ENCODE data around the gene TNS1.
"Not testable (repeated sequence)": the region's sequence is repeated elsewhere in the genome, so short reads cannot be mapped to it uniquely, and the experiment has no call there.

TNS1 gene

GRCh38 chr2:217790681-217791392 lies 212.0 kb downstream of the TNS1 start:
- peak in 20 of 56 donors; percentile 17 to 78 (median 49) for DNase-seq

DNA sequence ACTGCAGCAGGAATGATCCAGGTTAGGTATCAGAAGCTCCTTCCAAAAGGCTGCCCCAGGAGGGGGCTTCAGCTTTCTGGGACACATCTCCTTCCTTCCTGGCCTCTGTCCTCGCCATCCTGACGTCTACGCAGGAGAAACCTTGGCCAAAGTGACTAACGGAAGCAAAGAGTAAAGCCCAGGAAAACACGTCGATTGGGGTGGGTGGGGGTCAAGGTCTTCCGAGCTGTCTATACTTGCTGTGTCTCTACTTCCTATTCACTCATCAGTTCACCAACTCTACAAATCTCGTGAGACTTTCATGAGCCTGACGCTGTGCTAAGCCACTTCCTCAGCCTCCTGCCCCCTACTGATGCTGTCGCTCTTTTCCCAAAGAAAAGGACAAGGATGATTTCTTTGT lies 212.6 kb downstream of the TNS1 start:
- DNase-seq: no peak

DNA sequence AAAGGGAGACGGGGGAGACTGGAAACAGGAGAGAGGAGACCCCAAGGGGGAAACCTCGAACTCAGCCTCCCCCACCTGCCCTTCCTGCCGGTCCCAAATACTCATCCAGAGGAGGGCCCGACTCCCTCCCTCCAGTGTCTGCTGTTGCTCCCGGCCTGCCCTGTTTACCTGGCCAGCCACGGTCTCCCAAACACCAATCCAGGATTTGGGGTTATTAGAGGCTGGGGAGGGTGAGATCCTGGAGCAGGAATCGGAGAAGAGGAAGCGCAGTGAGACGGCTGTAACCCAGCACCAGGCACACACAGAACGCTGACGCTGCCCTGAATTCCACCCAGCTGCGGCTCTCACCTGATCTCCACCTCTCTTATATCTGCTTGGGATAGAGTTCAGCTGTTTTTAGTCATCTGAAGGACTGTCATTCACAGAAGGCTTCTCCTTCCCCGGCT lies 213.0 kb downstream of the TNS1 start:
- DNase-seq: peak in 3 of 56 donors; percentile 18 to 40 (median 36)

DNA sequence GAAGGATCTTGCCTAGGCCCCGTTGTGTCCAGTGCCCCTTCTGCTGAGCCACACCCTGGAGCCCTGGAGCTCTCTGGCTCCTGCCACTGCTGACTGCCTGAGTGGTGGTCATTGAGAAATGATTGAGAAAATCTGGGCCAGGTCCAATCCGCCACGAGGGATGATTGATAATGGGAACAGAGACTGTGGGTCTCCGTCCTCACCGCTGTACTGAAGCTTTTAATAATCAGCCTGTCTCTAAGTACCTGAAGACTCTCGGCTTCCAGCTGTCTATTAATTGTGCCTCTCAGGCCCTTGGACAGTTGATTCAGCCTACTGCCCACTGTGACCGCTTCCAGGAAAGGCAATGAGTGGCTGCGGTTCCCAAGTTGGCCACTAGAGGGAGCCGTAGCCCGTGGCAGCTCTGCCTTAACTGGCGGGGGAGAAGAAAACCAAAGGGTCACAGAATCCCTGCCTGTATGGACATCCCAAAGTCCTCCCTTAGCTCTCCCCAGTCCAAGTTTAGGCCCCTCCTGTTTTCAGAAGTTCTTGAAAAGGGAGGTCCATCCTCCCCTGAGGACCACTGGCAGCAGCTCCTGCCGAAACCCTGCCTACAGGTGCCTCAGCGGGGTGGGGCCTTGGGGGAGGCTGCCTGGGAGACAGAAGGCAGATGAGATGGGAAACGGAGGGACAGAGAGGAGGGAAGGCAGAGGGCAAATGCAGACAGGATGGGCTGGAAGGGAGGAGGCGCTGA lies 213.6 kb downstream of the TNS1 start:
- DNase-seq: peak in 52 of 56 donors; percentile 25 to 92 (median 65)

GRCh38 chr2:217788669-217789002 lies 214.2 kb downstream of the TNS1 start:
- no peak for DNase-seq

- no peak for DNase-seq
Observed at GRCh38 chr2:217787160-217787877, 215.5 kb downstream of the TNS1 start.

DNA sequence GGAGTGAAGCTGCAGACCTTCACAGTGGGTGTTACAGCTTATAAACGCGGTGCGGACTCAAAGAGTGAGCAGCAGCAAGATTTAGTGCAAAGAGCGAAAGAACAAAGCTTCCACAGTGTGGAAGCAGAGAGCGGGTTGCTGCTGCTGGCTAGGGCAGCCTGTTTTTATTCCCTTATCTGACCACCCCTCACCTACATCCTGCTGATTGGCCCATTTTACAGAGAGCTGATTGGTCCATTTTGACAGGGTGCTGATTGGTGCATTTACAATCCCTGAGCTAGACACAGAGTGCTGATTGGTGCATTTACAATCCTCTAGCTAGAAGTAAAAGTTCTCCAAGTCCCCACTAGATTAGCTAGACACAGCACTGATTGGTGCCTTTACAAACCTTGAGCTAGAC lies 216.2 kb downstream of the TNS1 start:
- not testable (repeated sequence) for DNase-seq

DNA sequence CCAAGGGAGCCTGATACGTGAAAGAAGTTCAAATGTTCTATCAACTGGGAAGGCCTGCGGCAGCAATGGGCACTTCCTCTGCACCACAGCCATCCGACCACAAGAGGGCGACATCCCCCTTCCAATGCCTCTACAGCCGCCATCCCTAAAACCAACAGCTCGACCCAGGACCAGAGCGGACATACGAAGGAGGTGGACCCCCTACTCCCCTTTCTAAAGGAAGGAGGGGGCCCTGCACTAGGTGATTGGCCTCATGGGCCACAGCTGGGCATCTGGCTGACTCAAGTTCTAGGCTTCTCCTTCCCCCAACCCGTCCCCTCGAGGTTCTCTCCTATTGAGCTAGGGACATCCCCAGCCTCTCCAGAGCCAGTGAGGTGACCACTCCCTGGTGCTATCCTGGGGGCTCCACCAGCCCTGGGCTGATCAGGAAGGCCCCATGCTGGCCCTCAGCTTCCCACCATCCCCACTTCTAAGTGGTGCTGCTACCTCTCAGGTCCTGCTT lies 217.2 kb downstream of the TNS1 start:
- DNase-seq: peak in 49 of 56 donors; percentile 18 to 91 (median 66)

DNA sequence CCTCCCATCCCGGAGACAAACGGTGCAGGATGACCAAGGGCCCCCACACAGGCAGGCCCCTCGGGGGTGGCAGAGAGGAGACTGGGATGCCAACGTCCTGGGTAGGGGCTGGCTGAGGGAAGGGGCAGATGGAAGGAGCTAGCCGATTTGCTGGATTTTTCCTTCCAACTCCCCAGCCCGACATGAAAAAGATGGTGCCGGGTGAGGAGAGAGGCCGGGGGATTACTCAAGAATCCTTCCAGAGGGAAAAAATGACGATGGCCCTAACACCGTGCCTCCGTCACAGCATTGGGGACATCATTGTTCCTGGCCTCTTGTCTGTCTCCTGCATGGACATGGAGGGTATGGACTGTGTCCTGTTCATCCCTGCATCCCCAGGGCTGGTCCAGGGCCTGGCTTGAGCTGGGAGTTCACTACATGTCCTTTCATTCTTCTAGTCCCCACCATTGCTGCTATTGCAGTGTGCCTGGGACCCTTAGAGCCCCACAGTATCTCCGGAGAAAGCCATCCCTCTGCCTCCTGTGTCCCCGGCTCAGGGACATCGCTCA lies 217.7 kb downstream of the TNS1 start:
- DNase-seq: no peak

- no peak for DNase-seq
Observed at GRCh38 chr2:217783243-217783642, 219.6 kb downstream of the TNS1 start.

DNA sequence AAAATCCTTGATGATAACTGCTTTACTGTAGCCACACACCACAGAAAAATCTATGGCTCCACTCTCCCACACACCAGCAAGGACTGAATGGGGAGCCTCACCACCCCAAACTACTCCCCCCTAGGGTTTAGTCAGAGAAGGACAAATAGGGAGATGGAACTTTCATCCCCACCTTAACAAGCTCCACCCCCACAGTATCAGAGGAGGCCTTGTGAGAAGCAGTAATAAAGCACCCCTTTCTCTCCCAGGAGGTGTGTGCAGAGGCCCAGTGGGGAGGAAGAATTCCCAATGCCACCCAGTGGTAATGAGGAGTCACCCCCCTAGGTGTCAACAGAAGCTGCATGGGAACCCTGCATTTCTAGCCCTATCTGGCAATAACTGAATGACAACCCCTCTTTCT lies 224.9 kb downstream of the TNS1 start:
- no peak for DNase-seq

- no peak for DNase-seq
Observed at GRCh38 chr2:217776631-217777030, 226.2 kb downstream of the TNS1 start.

DNA sequence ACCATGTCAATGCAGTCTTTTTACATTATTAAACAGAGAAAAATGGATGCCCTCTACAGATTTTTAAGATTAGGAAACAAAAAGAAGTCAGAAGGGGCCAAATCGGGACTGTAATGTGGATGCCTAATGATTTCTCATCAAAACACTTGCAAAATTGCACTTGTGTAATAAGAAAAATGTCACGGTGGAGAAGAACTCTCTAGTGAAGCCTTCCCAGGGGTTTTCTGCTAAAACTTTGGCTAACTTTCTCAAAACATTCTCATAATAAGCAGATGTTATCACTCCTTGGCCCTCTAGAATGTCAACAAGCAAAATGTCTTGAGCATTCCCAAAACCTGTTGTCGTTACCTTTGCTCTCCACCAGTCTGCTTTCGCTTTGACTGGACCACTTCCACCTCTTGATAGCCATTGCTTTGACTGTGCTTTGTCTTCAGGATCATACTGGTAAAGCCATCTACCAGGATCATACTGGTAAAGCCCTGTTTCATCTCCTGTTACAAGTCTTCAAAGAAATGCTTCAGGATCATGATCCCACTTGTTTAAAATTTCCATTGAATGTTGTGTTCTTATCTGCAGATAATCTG lies 226.8 kb downstream of the TNS1 start:
- DNase-seq: no peak

DNA sequence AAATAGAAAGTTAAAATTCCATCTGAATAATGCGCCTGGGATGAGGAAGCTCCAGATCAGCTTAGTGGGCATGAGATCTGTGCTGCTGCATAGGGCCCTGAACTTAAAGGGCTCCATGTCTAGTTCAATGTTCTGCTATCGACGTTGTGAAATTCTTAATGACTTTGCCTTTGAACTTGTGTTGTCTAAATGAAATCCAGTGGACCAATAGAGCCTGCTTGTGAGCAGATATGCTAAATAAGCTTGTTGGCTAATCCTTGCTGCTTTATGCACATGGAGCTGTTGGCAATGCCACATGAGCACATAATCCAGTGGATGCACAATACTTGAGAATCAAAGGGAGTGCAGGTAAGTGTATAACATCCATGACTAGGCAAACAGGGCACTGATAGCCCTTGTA lies 228.6 kb downstream of the TNS1 start:
- DNase-seq: no peak

- DNase-seq: no peak
Observed at GRCh38 chr2:217773539-217773938, 229.3 kb downstream of the TNS1 start.

GRCh38 chr2:217766356-217766755 lies 236.4 kb downstream of the TNS1 start:
- DNase-seq: no peak

DNA sequence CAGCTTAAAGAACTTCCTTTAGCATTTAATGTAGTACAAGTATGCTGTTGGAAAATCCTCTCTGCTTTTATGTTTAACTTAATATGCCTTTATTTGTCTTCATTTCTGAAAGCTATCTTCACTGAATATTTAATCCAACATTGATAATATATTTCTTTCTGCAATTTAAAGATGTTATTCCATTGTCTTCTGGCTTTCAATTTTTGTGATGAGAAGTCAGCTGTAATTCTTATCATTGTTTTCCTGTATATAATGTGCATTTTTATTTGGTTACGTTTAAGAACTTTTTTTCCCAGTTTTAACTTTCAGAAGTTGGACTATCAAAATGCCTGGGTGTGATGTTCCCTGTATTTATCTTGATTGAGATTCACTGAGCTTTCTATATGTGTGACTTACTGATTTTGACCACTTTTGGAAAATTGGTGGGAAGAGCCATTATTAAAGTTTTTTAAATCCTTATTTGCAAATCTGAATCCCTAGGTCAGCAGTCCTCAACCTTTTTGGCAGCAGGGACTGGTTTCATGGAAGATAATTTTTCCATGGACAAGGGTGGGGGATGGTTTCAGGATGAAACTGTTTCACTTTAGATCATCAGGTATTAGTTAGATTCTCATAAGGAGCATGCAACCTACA lies 241.0 kb downstream of the TNS1 start:
- DNase-seq: no peak

- DNase-seq: no peak
Observed at GRCh38 chr2:217759991-217760390, 242.8 kb downstream of the TNS1 start.

DNA sequence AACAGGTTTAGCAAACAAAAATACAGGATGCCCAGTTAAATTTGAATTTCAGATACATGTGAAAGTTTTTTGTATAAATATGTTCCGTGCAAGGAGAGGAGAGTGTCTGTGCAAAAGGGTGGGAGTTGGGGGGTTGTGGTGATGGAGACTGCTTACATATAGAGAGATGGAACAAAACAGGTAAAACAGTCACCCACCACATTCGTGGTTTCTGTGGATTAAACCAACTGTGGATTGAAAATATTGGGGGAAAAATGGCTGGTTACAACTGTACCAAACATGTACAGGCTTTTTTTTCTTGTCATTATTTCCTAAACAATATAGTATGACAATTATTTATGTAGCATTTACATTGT lies 245.7 kb downstream of the TNS1 start:
- no peak for DNase-seq

GRCh38 chr2:217756375-217757107 lies 246.3 kb downstream of the TNS1 start:
- DNase-seq: peak in 53 of 56 donors; percentile 16 to 88 (median 61)
